Femur (tissue), 1 donor: ENCODE measurements around the gene CUL3.
A peak's percentile ranks its signal among the peaks of the same experiment; 100 is the strongest.

Experiments
- DNase-seq: peaks from one replicate; pipeline ENCODE4 v3.0.0-alpha.2; 2017

CUL3 gene

GRCh38 chr2:224579411-224579810 is 5.8 kb downstream of the CUL3 start:
- DNase-seq = no peak

- DNase-seq = no peak
Measured at GRCh38 chr2:224577541-224577940, 7.6 kb downstream of the CUL3 start.

- DNase-seq = no peak
Measured at GRCh38 chr2:224576088-224576715, 9.0 kb downstream of the CUL3 start.

GRCh38 chr2:224574423-224575084 is 10.6 kb downstream of the CUL3 start:
- no peak for DNase-seq

- no peak for DNase-seq
Measured at GRCh38 chr2:224573724-224574123, 11.4 kb downstream of the CUL3 start.

GRCh38 chr2:224572338-224572737 is 12.8 kb downstream of the CUL3 start:
- no peak for DNase-seq

GRCh38 chr2:224570328-224570993 is 14.7 kb downstream of the CUL3 start:
- DNase-seq = peak; percentile 43

GRCh38 chr2:224569654-224570053 is 15.5 kb downstream of the CUL3 start:
- no peak for DNase-seq

GRCh38 chr2:224565452-224566035 is 19.6 kb downstream of the CUL3 start:
- DNase-seq = no peak

- DNase-seq = no peak
Measured at GRCh38 chr2:224563537-224563936, 21.6 kb downstream of the CUL3 start.

- no peak for DNase-seq
Measured at GRCh38 chr2:224562831-224563230, 22.3 kb downstream of the CUL3 start.

- no peak for DNase-seq
Measured at GRCh38 chr2:224561234-224562005, 23.7 kb downstream of the CUL3 start.

GRCh38 chr2:224560549-224560948 is 24.6 kb downstream of the CUL3 start:
- no peak for DNase-seq

GRCh38 chr2:224557610-224558009 is 27.6 kb downstream of the CUL3 start:
- DNase-seq = no peak

GRCh38 chr2:224556381-224556780 is 28.8 kb downstream of the CUL3 start:
- no peak for DNase-seq

- no peak for DNase-seq
Measured at GRCh38 chr2:224555823-224556366, 29.3 kb downstream of the CUL3 start.

GRCh38 chr2:224552771-224553170 is 32.4 kb downstream of the CUL3 start:
- no peak for DNase-seq

- DNase-seq = no peak
Measured at GRCh38 chr2:224551693-224552092, 33.5 kb downstream of the CUL3 start.

- DNase-seq = no peak
Measured at GRCh38 chr2:224546926-224547325, 38.2 kb downstream of the CUL3 start.

- DNase-seq = no peak
Measured at GRCh38 chr2:224545884-224546644, 39.1 kb downstream of the CUL3 start.

- no peak for DNase-seq
Measured at GRCh38 chr2:224543939-224544338, 41.2 kb downstream of the CUL3 start.

GRCh38 chr2:224538561-224539138 is 46.5 kb downstream of the CUL3 start:
- DNase-seq = no peak
